Aorta (tissue), 5 donors: ENCODE results near the gene TBC1D16. TPM values are rescaled to one million over a fixed set of nuclear protein-coding genes. Genes with fewer than 3 reads are reported as not detected.

Experiments
- ATAC-seq: fragments of 200-7000 bp; cut with Tn5 transposase; one replicate; pipeline ENCODE4 v1.9.1; 2022; ENCODE audit warnings: moderate library complexity; ENCODE audit not compliant: low FRiP score
- DNase-seq, 2 donors: peaks; one replicate each; pipeline ENCODE4 v3.0.0-alpha.2; 2020
- H3K27ac ChIP-seq, 2 donors: one replicate each; pipeline ENCODE4 v1.5.1; 2013; ENCODE audit warnings: low read length in 2 of 2, mild to moderate bottlenecking in 2 of 2, moderate library complexity in 2 of 2, control low read depth in 1 of 2, inconsistent platforms in 1 of 2, low read depth in 1 of 2
- H3K27me3 ChIP-seq, 2 donors: one replicate each; pipeline ENCODE4 v1.6.1; 2013; ENCODE audit warnings: control low read depth in 1 of 2, low read length in 1 of 2, mild to moderate bottlenecking in 1 of 2, moderate library complexity in 1 of 2; ENCODE audit not compliant: insufficient read depth in 2 of 2, control insufficient read depth in 1 of 2
- H3K36me3 ChIP-seq, 2 donors: one replicate each; pipeline ENCODE4 v1.6.1; 2013; ENCODE audit warnings: control low read depth in 1 of 2, low read length in 1 of 2, mild to moderate bottlenecking in 1 of 2; ENCODE audit not compliant: insufficient read depth in 2 of 2, control insufficient read depth in 1 of 2
- H3K4me1 ChIP-seq, 2 donors: one replicate each; pipeline ENCODE4 v1.6.1; 2013; ENCODE audit warnings: low read length in 2 of 2, control low read depth in 1 of 2, mild to moderate bottlenecking in 1 of 2, moderate library complexity in 1 of 2; ENCODE audit not compliant: insufficient read depth in 2 of 2, control insufficient read depth in 1 of 2
- H3K4me3 ChIP-seq, 2 donors: one replicate each; pipeline ENCODE4 v1.5.1; 2013; ENCODE audit warnings: low read length in 2 of 2, control low read depth in 1 of 2, mild to moderate bottlenecking in 1 of 2
- H3K9me3 ChIP-seq: one replicate; pipeline ENCODE4 v1.6.1; 2013; ENCODE audit warnings: mild to moderate bottlenecking, low read length; ENCODE audit not compliant: control insufficient read depth
- WGBS, 2 donors: extraction: QIAGEN DNeasy Blood & Tissue Kit; methylation state at CpG; one replicate each; pipeline ENCODE4 v1.1.7; 2013; 5-methylcytosine and 5-hydroxymethylcytosine counted together
- intact Hi-C, 2 donors: fragments of 100-400 bp; cut with DNase I; formaldehyde crosslinking; loops; one replicate each; pipeline versions ENCODE4 v1.14.2 to v1.15.0; 2022
- polyA plus RNA-seq, 2 donors: library from polyadenylated mRNA; stranded (reverse); fragments of 200-250 nt; gene quantifications; one replicate each; pipeline ENCODE4 v1.2.3, GENCODE V29; 2013
- total RNA-seq, 2 donors: library from RNA; stranded (reverse); fragmentation: NEBNext Ultra II Directional; extraction: Animal tissue kit (Norgen Biotek cat#: 25700); gene quantifications; one replicate each; pipeline ENCODE4 v1.2.1, GENCODE V29; 2021
- donor health status: healthy with polysubstance abuse.
- donor health status: Bipolar disorder and iron deficiency.
- donor health status: DM: no; HTN: no; CAD: no.
- donor health status: DM: no; HTN: no; CAD: no.
- donor health status: DM: yes; HTN: yes; CAD: no.

The TBC1D16 gene
- total and polyA plus RNA-seq, 4 donors: 6.4 to 43.6 (median 27.7) TPM

DNA sequence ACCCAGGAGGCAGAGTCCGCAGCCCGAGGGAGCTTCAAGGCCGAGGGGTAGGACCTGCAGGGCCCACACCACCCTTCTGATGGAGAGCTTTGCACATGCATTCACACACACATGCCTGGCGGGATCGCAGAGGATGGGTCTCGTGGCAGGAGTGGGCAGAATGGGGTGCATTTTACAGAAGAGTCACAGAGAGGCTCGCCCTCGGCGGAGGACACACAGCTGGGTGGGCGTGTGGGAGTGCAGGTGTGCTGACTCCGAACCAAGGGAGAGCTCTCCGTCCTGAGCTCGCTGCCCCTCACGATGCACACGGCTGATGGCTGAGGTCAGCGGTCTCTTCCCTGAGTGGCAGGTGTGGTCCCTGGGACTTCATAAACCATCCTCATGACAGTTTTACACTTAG is 99.6 kb downstream of the TBC1D16 start:
- ATAC-seq: no peak
- intact Hi-C loops: no loop called here

DNA sequence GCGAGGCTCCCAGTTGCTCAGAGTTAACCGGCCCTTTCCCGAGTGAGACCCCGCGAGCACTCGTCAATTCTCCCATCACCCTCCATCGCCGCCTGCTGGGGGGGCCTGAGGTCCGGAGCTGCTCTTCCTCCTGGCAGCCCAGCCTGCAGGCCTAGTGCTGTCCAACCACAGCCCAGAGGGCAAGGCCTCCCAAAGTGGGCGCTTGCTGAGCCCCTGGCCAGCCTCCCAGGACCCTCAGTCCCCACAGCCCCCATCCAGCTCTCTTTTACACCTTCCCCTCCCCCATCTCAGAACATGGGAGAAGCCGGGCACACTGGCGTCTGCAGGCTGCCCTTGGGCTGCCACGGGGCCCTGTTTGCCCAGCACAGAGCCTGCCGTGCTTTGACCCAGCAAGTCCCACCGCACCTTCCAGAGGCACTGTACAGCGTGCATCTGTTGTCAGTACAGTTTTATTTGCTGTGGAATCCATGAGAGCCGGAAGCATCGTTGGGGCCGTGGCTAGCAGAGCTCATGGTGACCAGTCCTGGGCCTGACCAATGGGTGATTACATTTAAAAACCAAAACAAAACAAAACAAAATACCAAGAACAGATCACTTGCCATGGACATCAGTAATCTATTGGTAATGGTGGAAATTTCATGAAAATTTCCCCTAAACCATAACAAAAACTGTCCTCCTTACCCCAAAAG is 100.3 kb downstream of the TBC1D16 start:
- 91 to 95% methylated on average over 19 of the region's 19 CpGs for WGBS, 2 donors
- no peaks in the 10 kb centered on the region for H3K27me3 ChIP-seq

More for the DNA sequence above, 99.6 kb downstream of the TBC1D16 start:
- no peaks in the 10 kb centered on the region for H3K27me3 ChIP-seq
- H3K4me1 ChIP-seq: no peaks in the 10 kb centered on the region
- DNase-seq: no peak
- no peaks in the 10 kb centered on the region for H3K9me3 ChIP-seq
- no peak overlapping the region for H3K4me3 ChIP-seq
- H3K36me3 ChIP-seq: peaks cover 0 to 3% of the 10 kb centered on the region in 2 donors
- 90 to 98% methylated on average over 16 of the region's 16 CpGs for WGBS, 2 donors
- H3K27ac ChIP-seq: no peak overlapping the region

GRCh38 chr17:79934653-79934970 is 101.1 kb downstream of the TBC1D16 start:
- DNase-seq (no peak), ATAC-seq (no peak)
- intact Hi-C loops: no loop called here
- no peaks in the 10 kb centered on the region for H3K27me3 ChIP-seq
- H3K36me3 ChIP-seq: no peaks in the 10 kb centered on the region
- H3K4me1 ChIP-seq: no peaks in the 10 kb centered on the region
- H3K27ac ChIP-seq: no peak overlapping the region
- H3K9me3 ChIP-seq: no peaks in the 10 kb centered on the region
- 85 to 86% methylated on average over 9 of the region's 9 CpGs for WGBS, 2 donors
- H3K4me3 ChIP-seq: no peak overlapping the region

More for the DNA sequence above, 100.3 kb downstream of the TBC1D16 start:
- intact Hi-C loops: no loop called here
- Histone ChIP-seq H3K27ac (no peak overlapping the region), H3K36me3 (peaks cover 0 to 3% of the 10 kb centered on the region in 2 donors), H3K9me3 (no peaks in the 10 kb centered on the region), H3K4me1 (no peaks in the 10 kb centered on the region), H3K4me3 (no peak overlapping the region)
- ATAC-seq (no peak), DNase-seq (no peak)

- no peak overlapping the region for H3K4me3 ChIP-seq
- H3K36me3 ChIP-seq: no peaks in the 10 kb centered on the region
- H3K9me3 ChIP-seq: no peaks in the 10 kb centered on the region
- no peaks in the 10 kb centered on the region for H3K27me3 ChIP-seq
- no peak overlapping the region for H3K27ac ChIP-seq
- no peaks in the 10 kb centered on the region for H3K4me1 ChIP-seq
- peak in 1 of 2 donors; percentile 72 for DNase-seq
- WGBS, 2 donors: 61% methylated on average over 22 of the region's 22 CpGs
- ATAC-seq: peak; percentile 37
- intact Hi-C loops: no loop called here
These were observed 101.6 kb downstream of the TBC1D16 start for GRCh38 chr17:79933863-79934652.

- H3K36me3 ChIP-seq: no peaks in the 10 kb centered on the region
- no peaks in the 10 kb centered on the region for H3K9me3 ChIP-seq
- DNase-seq (no peak), ATAC-seq (no peak)
- no peaks in the 10 kb centered on the region for H3K4me1 ChIP-seq
- no peaks in the 10 kb centered on the region for H3K27me3 ChIP-seq
- 50 to 55% methylated on average over 10 of the region's 10 CpGs for WGBS, 2 donors
- no peak overlapping the region for H3K27ac ChIP-seq
- intact Hi-C loops: no loop called here
- no peak overlapping the region for H3K4me3 ChIP-seq
These were observed 103.0 kb downstream of the TBC1D16 start for GRCh38 chr17:79932451-79933306.

DNA sequence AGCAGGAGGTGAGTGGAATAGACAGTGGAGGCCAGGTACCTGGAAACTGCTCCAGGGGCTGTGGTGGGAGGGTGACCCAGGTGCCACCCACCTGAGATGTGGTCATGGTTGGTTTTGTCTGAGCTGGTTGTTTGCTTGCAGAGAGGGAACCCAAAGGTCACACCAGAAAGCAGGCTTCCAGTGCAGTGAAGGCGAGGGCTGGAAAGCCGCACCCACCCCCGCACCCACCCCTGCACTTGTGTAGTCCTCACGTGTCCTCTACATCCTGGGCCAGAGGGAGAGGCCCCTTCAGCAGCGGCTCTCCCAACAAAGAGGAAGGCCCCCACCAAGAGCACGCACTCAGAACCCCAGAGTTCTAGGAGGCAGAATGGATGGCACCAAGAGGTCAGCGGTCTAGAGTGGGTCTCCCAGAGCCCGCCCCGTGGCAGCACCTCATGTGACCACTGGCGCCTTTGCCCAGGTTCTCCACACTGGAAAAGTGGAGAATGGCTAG is 103.8 kb downstream of the TBC1D16 start:
- ATAC-seq (no peak), DNase-seq (no peak)
- H3K27me3 ChIP-seq: no peaks in the 10 kb centered on the region
- WGBS, 2 donors: 78% methylated on average over 10 of the region's 10 CpGs
- H3K9me3 ChIP-seq: no peaks in the 10 kb centered on the region
- H3K4me1 ChIP-seq: no peaks in the 10 kb centered on the region
- H3K36me3 ChIP-seq: no peaks in the 10 kb centered on the region
- H3K4me3 ChIP-seq: no peak overlapping the region
- intact Hi-C loops: no loop called here
- no peak overlapping the region for H3K27ac ChIP-seq

- DNase-seq (no peak), ATAC-seq (no peak)
- intact Hi-C loops: no loop called here
- H3K4me1 ChIP-seq: no peaks in the 10 kb centered on the region
- no peaks in the 10 kb centered on the region for H3K27me3 ChIP-seq
- H3K36me3 ChIP-seq: no peaks in the 10 kb centered on the region
- 8 to 9% methylated on average over 17 of the region's 17 CpGs for WGBS, 2 donors
- no peaks in the 10 kb centered on the region for H3K9me3 ChIP-seq
- no peak overlapping the region for H3K4me3 ChIP-seq
- no peak overlapping the region for H3K27ac ChIP-seq
These were observed 104.5 kb downstream of the TBC1D16 start for GRCh38 chr17:79930877-79931816.
